ENCODE measurements around the gene GLIS1.

DNA sequence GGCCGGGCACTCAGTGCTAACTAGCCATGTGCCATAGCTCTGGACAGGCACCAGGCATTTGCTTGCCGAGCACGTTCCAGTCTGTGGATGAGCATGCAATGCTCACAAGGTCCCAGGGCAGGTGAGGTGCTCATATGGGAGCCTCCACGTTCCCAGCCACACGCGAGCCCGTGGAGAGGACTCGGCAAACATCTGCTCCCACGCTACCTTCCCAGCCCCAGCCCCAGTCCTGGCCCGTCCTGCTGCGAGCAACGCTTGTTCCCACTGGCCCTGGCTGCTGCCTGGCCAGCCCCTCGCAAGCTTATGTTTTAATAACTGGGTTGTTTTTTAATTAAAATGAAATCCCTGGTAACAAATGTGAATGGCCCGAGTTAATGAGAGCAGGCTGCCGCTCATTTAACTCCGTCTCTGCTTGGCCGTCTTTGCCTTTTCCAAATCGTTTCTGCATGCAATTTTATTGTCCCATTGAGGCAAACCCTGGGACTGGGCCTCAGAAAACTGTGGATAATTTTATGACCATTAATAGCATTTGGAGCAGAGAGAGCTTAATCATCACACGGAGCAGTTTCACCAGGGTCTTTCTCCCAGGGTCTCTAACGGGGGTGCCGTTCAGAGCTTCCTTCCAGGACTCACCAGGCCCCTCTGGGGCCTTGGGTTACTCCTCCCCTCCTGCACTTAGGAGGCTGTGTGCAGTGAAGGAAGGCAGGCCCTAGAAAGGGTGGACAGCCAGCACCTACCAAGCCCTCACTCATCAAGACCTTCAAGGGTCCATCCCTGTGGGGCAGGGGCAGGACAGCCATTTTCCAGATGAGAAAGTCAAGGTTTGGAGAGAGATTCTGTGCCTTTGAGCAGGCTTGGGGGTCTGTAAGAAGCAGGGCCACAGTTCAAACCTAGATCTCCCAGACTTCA, 136.8 kb downstream of the GLIS1 start:
- no peak for TF ChIP-seq CTCF (IDR thresholded peaks at IDR 0.05; ENCODE audit: low read depth, low read length, poor library complexity, severe bottlenecking)
- no peak for TF ChIP-seq EZH2phosphoT487 (IDR thresholded peaks at IDR 0.05; ENCODE audit: borderline replicate concordance, low read length)

Measured in DOHH2 (cell line).